GM23248 (cell line): ENCODE measurements around the gene RPS28.

Experiments
- EZH2 ChIP-seq: fragments of 200-600 bp; sonication (generic); IDR thresholded peaks from 2 replicates; pipeline ENCODE4 v1.6.1; 2018; ENCODE audit warnings: antibody characterized with exemption, mild to moderate bottlenecking; ENCODE audit not compliant: insufficient read depth, poor library complexity, severe bottlenecking
- EZH2phosphoT487 ChIP-seq: fragments of 200-600 bp; sonication (generic); IDR thresholded peaks from 2 replicates; pipeline ENCODE4 v1.6.1; 2018; ENCODE audit warnings: antibody characterized with exemption, moderate library complexity, mild to moderate bottlenecking, low read depth; ENCODE audit not compliant: insufficient read depth

- TF ChIP-seq EZH2 (no peak), EZH2phosphoT487 (no peak)
Observed at GRCh38 chr19:8311461-8312260, 9.6 kb upstream of the RPS28 start.
